A549 treated with CpdA at 1 μM for 4 hours (cell line): ENCODE measurements around the gene MAGEB16. TPM values are rescaled to one million over a fixed set of nuclear protein-coding genes. Genes with fewer than 3 reads are reported as not detected.

ENCODE experiments used
- total RNA-seq: library from RNA; stranded (reverse); fragments of 200-300 nt; extraction: Qiagen RNA extraction; gene quantifications from 5 replicates; pipeline ENCODE4 v1.2.3, GENCODE V29; 2022; ENCODE audit warnings: low read depth

MAGEB16 gene
- not detected in 5 replicates for total RNA-seq

GRCh38 chrX:35798042-35798441, at the start of gene MAGEB16:
MAGEB16 (plus strand) TSS chrX:35798342; CDS start chrX:35802197, 3,855 bp downstream.

Other genes starting within 250 kb of the MAGEB16 start
- not detected in 5 replicates for gene CFAP47, start 121.4 kb downstream of the MAGEB16 start, total RNA-seq